Thyroid gland (tissue), 4 donors: ENCODE results near the gene ABLIM1.

Experiments
- CTCF ChIP-seq, 6 experiments: fragments of 200-600 bp in 3 of 6; fragments of 450-650 bp in 3 of 6; sonication (generic) in 3 of 6; IDR thresholded peaks; one replicate each; pipeline ENCODE4 v1.5.1; 2016 to 2019; ENCODE audit warnings: antibody characterized with exemption in 6 of 6, mild to moderate bottlenecking in 2 of 6, inconsistent platforms in 1 of 6, moderate library complexity in 1 of 6
- POLR2A ChIP-seq, 2 donors: fragments of 450-650 bp; IDR thresholded peaks; one replicate each; pipeline ENCODE4 v1.6.1; 2017; ENCODE audit warnings: antibody characterized with exemption in 2 of 2, mild to moderate bottlenecking in 2 of 2, moderate library complexity in 1 of 2

GRCh38 chr10:114386452-114386851 lies 271.6 kb downstream of the ABLIM1 start:
- peak in 2 of 6 experiments; percentile 27 to 29 for TF ChIP-seq CTCF (IDR thresholded peaks at IDR 0.05)
- TF ChIP-seq POLR2A (IDR thresholded peaks at IDR 0.05), result no peak
